DOHH2 (cell line): ENCODE measurements around the gene ABHD18.
"Not testable (repeated sequence)": the region's sequence is repeated elsewhere in the genome, so short reads cannot be mapped to it uniquely, and the experiment has no call there.

Experiments
- H3F3A ChIP-seq: fragments of 200-600 bp; sonication (generic), shearing (Covaris generic); 2 replicates; pipeline ENCODE4 v1.6.0; 2016; ENCODE audit warnings: antibody characterized with exemption, mild to moderate bottlenecking; ENCODE audit not compliant: control insufficient read depth, insufficient read depth
- H3K27ac ChIP-seq: fragments of 200-600 bp; sonication (generic); 2 replicates; pipeline ENCODE4 v1.5.1; 2014; ENCODE audit warnings: low read depth, mild to moderate bottlenecking, low read length, moderate library complexity
- H3K27me3 ChIP-seq: fragments of 200-600 bp; sonication (generic); 2 replicates; pipeline ENCODE4 v1.6.1; 2014; ENCODE audit warnings: mild to moderate bottlenecking, low read length, mixed read lengths; ENCODE audit not compliant: control insufficient read depth
- H3K36me3 ChIP-seq: fragments of 200-600 bp; sonication (generic); 2 replicates; pipeline ENCODE4 v1.6.1; 2014; ENCODE audit warnings: mild to moderate bottlenecking, low read length, moderate library complexity, mixed read lengths; ENCODE audit not compliant: control insufficient read depth
- H3K4me1 ChIP-seq: fragments of 200-600 bp; sonication (generic); 2 replicates; pipeline ENCODE4 v1.6.1; 2014; ENCODE audit warnings: mild to moderate bottlenecking, low read length, mixed read lengths; ENCODE audit not compliant: control insufficient read depth
- H3K4me2 ChIP-seq: fragments of 200-600 bp; sonication (generic); 2 replicates; pipeline ENCODE4 v1.6.0; 2014; ENCODE audit warnings: mild to moderate bottlenecking, low read length, moderate library complexity
- H3K4me3 ChIP-seq: fragments of 200-600 bp; sonication (generic); 2 replicates; pipeline ENCODE4 v1.5.1; 2014; ENCODE audit warnings: mild to moderate bottlenecking, low read length, mixed read lengths
- H3K79me2 ChIP-seq: fragments of 200-600 bp; sonication (generic); 2 replicates; pipeline ENCODE4 v1.6.1; 2014; ENCODE audit warnings: mild to moderate bottlenecking, low read length, mixed read lengths; ENCODE audit not compliant: control insufficient read depth
- H3K9me2 ChIP-seq: fragments of 200-600 bp; sonication (generic); replicated peaks from 2 replicates; pipeline ENCODE4 v1.6.1; 2014; ENCODE audit warnings: mild to moderate bottlenecking, low read length, mixed read lengths; ENCODE audit not compliant: control insufficient read depth
- H3K9me3 ChIP-seq: fragments of 200-600 bp; sonication (generic); 2 replicates; pipeline ENCODE4 v1.6.1; 2014; ENCODE audit warnings: antibody characterized with exemption, low read length, mixed read lengths; ENCODE audit not compliant: control insufficient read depth, insufficient read depth
- H4K20me1 ChIP-seq: fragments of 200-600 bp; sonication (generic); 2 replicates; pipeline ENCODE4 v1.6.0; 2014; ENCODE audit warnings: low read depth, mild to moderate bottlenecking, antibody characterized with exemption, low read length, moderate library complexity; ENCODE audit not compliant: control insufficient read depth, insufficient read depth
- CTCF ChIP-seq: fragments of 200-600 bp; sonication (generic); IDR thresholded peaks from one replicate; pipeline ENCODE4 v1.5.1; 2014; ENCODE audit warnings: antibody characterized with exemption, mild to moderate bottlenecking, low read depth, low read length; ENCODE audit not compliant: poor library complexity, severe bottlenecking
- EZH2phosphoT487 ChIP-seq: fragments of 200-600 bp; sonication (generic); IDR thresholded peaks from 2 replicates; pipeline ENCODE4 v1.6.1; 2017; ENCODE audit warnings: borderline replicate concordance, mild to moderate bottlenecking, antibody characterized with exemption, low read length, moderate library complexity, mixed read lengths

The ABHD18 gene

GRCh38 chr4:127965803-127966175 lies 583 bp downstream of the ABHD18 start:
- Histone ChIP-seq H4K20me1 (no peaks in the 10 kb centered on the region), H3K27ac (peak overlapping the region; percentile 74), H3K4me1 (peaks cover 10% of the 10 kb centered on the region), H3K4me2 (peak overlapping the region; percentile 93), H3F3A (no peaks in the 10 kb centered on the region), H3K9me2 (no peaks in the 10 kb centered on the region), H3K27me3 (no peaks in the 10 kb centered on the region), H3K79me2 (peaks cover 88% of the 10 kb centered on the region), H3K9me3 (no peaks in the 10 kb centered on the region), H3K36me3 (peaks cover 15% of the 10 kb centered on the region), H3K4me3 (peak overlapping the region; percentile 92)
- no peak for TF ChIP-seq EZH2phosphoT487
- TF ChIP-seq CTCF, result peak; percentile 4

DNA sequence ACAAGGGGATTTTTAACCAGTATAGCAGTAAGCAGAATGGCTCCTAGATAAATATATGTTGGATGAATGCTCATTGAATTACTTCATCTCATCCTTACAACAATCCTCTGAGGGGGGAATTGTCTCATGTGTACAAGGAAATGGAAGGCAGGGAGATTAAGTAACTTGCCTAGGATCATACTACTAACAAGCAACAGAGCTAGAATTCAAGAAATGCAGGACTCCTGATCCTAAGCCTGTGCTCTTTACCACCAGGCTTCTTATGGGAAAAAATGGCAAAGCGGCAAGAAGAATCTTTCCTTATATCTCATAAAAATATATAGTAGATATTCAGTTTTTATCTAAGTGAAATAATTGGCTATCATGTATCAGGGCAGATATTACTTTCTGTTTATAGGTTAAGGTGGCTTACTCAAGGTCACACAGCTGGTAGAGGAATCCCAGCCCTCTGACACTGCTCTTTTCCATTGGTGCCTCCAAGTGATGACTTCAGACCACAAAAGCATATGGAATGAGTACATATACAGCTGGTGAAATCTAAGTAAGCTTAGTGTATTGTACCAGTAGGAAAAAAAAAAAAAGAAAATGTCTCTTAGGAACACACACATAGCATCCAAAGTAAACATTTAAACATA lies 2.1 kb downstream of the ABHD18 start:
- H3K9me3 ChIP-seq, result no peaks in the 10 kb centered on the region
- H3K36me3 ChIP-seq, result peaks cover 18% of the 10 kb centered on the region
- H3K79me2 ChIP-seq, result peaks cover 89% of the 10 kb centered on the region
- H3K27ac ChIP-seq, result no peak overlapping the region
- peaks cover 10% of the 10 kb centered on the region for H3K4me1 ChIP-seq
- H3K27me3 ChIP-seq, result no peaks in the 10 kb centered on the region
- no peaks in the 10 kb centered on the region for H3K9me2 ChIP-seq
- H3F3A ChIP-seq, result no peaks in the 10 kb centered on the region
- no peak overlapping the region for H3K4me2 ChIP-seq
- no peak for TF ChIP-seq EZH2phosphoT487
- TF ChIP-seq CTCF, result no peak
- no peaks in the 10 kb centered on the region for H4K20me1 ChIP-seq
- no peak overlapping the region for H3K4me3 ChIP-seq

DNA sequence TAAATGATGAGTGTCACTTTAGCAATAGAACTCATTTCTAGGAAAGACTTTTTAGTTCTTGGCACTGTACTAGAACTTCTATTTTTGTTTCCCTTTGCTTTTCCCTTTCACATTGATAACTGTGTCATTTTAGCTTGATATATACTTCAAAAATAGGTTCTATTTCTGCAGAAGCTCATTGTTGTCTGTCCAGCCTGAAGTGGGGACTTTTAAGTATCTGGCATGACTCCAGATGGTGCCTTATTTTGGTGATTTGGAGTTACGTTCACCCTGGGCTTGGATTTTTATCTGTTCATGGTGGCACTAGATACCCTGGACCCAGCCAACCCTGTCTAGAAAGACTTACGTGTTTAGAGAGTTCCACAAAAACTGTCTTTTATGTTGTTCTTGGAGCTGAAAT lies 3.4 kb downstream of the ABHD18 start:
- no peak overlapping the region for H3K4me2 ChIP-seq

DNA sequence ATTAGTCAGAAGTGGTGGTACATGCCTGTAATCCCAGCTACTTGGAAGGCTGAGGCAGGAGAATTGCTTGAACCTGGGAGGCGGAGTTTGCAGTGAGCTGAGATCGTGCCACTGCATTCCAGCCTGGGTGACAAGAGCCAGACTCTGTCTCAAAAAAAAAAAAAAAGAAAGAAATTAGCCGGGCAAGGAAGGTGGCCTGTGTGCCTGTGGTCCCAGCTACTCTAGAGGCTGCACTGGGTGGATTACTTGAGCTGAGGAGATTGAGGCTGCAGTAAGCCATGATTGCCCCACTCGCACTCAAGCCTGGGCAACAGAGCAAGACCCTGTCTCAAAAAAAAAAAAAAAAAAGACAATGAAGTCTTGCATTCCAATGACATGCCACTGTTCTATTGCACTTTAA lies 5.7 kb downstream of the ABHD18 start:
- not testable (repeated sequence) for H3K9me3 ChIP-seq, H3K4me2 ChIP-seq, H3K4me3 ChIP-seq, H3K27me3 ChIP-seq, H4K20me1 ChIP-seq, H3F3A ChIP-seq, H3K9me2 ChIP-seq, H3K4me1 ChIP-seq, H3K27ac ChIP-seq
- H3K36me3 ChIP-seq, result peaks cover 21% of the 10 kb centered on the region
- H3K79me2 ChIP-seq, result peaks cover 74% of the 10 kb centered on the region

More for the DNA sequence above, 3.4 kb downstream of the ABHD18 start:
- Histone ChIP-seq H3K79me2 (peaks cover 84% of the 10 kb centered on the region), H3K9me2 (no peaks in the 10 kb centered on the region), H3K4me3 (no peak overlapping the region), H3F3A (no peaks in the 10 kb centered on the region), H3K4me1 (peaks cover 10% of the 10 kb centered on the region), H3K36me3 (peaks cover 18% of the 10 kb centered on the region), H3K27me3 (no peaks in the 10 kb centered on the region), H3K27ac (no peak overlapping the region), H4K20me1 (no peaks in the 10 kb centered on the region), H3K9me3 (no peaks in the 10 kb centered on the region)
- TF ChIP-seq EZH2phosphoT487 (no peak), CTCF (no peak)
